ENCODE results near the gene UTP14A.

Gene UTP14A

DNA sequence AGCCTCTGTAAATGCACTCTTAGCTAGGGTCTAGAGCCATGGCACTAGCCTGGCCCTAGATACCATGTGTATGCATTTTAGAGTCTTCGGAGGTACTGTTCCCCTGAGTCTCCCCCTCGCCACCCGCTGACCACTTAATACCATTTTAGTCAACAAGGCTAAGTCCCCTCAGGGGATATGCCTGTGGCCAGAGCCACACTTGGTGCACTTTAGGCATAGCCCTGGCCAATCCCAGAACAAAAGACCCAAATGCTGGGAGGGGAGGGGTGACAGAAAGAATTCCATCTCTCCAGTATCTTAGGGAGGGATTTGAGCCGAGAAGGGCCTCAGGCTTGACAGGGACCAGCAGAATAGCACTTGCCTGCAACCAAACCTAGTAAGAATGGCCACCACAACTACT, 47.9 kb downstream of the UTP14A start:
- DNase-seq (ENCODE audit: low read depth), result no peak

DNA sequence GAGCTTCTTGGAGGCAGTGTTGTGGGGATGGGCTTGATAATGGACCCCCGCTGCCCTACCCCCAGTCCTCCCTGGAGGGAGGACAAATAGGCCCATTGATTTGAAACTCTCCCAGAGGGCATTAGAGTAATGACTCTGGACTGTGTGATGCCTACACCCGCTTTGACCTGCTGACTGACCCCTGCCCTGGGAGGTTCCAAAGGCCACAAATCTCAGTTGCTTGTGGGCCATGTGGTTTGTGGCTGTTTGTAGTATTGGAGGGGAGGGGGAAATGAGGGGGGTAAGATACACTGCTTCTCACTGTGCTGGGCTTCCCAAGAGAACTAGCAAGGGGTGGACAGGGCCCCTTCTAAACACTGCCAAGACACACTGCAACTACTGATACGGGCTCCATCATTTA, 48.8 kb downstream of the UTP14A start:
- no peak for DNase-seq (ENCODE audit: low read depth)

DNA sequence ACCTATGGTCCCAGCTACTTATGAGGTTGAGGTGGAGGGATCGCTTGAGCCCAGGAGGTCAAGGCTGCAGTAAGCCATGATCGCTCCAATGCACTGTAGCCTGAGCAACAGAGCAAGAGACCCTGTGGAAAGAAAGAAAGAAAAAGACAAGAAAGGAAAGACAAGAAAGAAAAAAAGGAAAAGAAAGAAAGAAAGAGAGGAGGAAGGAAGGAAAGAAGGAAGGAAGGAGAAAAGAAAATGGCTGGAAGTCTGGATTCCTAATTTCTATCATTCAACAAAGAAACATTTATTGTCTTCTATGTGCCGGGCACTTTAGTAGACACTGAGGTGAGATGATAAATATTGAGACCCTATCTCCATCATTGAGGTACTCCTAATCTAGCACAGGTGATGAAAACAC, 49.7 kb downstream of the UTP14A start:
- DNase-seq (ENCODE audit: low read depth), result no peak

DNA sequence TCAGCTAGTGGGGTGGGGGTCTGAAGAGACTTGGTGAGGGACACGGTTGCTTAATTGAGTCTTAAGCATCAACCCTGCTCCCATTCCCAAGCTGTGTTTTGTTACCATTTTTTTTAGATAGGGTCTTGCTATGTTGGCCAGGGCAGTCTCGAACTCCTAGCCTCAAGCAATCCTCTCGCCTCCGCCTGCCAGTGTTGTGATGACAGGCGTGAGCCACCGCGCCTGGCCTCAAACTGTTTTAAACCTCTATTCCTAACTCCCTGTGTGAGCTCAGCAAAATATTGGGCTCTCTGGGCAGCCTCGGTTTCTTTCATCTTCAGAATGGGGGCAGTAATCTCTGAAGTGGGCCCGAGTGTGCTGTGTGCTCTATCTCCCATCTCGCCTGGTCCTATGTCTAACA, 50.2 kb downstream of the UTP14A start:
- no peak for DNase-seq (ENCODE audit: low read depth)

DNA sequence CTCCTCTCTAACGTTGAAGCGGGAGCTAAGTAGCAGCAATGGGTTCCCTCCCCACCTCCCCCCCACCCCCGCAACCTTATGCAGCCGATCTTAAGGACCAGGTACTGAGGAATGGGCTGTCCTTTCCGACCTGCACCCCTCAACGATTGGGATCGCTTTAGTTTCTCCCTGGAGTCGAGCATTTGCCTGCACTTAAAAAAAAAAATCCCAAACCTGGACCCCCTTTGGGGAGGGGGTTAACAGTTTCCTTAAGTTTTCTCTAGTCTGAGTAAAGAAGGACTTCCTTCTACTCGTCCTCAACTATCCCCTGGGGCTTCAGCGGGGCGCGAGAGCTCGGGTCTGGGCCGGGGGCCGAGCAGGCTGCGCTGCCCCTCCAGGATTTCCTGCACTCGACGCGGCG, 50.8 kb downstream of the UTP14A start:
- no peak for DNase-seq (ENCODE audit: low read depth)

DNA sequence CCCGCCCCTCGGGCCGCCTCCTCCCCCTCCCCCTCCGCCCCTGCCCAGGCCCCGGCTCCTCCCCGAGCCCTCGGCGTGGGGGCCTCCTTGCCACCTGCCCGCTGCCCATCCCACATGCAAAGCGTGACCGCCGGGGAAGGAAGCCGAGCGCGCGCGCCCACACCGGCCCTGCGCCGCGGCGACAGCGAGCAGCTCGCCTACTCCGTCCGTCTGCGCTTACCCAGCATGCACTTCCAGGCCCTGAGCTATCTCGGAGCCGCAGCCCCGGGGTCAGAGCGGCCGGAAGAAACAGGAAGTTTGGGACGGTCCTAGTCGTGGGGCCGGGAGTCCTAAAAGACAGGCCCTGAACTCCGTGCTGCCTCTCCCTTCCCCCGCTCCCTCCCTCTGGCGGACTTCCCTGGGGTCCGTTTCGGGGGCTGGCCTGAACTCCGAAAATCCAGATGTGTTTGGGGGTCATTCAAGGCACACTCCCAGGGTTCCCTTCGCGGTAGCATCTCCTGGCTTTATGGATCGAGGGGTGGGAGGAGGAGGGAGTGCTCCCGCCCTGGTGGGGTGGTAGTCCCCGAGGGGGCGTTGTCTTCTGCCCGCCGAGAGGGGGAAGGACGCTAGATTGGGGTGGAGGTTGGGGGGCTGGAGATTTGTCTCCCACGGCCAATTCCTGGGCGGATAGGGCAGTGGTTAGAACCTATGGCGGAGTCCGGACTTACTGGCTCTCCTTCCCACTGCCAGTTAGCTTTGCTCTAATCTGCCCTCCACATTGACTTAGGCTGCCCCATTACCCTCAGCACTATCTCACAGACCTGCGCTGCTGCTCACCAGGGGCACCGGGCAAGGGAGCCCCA, 51.5 kb downstream of the UTP14A start:
- no peak for DNase-seq (ENCODE audit: low read depth)

DNA sequence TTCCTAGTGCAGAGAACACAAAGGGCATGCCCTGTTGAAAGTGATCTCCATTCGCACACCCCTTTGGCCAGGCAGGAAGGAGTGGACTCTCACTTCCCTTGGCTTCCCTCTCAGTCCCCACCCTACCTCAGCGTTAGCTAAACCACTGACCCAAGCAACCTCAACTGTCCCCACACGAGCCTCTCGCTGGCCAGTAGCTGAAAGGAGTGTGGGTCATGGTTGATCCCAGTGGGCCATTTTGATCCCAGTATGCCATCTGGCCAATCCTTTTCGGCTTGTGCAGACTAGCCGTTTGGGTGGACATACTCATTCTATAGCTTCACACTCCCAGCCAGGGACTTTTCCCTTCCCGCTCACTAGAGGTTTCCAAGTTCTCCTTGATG, 52.1 kb downstream of the UTP14A start:
- no peak for DNase-seq (ENCODE audit: low read depth)

DNA sequence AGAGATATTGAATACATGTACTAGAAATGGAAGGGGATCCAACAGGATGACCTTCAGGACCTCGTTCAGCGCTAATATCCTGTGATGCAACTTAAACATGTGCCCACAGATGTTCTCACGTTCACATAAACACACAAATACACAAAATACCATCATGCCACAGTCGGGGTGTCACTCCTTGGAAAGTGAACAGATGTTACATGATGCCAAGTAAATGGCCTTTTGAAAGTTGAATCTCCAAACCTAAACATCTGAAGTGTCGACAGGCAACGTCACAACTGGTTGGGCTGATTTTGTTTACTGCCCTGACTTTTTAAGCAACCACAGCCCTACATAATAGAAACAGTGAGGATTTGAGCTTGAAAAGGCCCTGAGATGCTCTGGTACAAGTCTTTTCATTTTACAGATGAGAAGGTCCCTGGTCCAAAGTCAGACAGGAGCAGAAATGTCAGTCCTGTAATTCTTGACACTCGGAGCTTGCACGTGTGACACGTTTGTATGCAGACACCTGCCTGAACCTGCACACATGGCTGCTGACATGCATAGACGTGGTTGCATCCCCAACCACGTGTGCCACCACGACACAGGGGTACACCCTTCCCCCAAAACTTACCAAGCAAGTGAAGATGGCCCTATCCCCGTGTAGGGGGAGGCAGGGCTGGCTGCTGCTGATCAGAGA, 53.0 kb downstream of the UTP14A start:
- no peak for DNase-seq (ENCODE audit: low read depth)

DNA sequence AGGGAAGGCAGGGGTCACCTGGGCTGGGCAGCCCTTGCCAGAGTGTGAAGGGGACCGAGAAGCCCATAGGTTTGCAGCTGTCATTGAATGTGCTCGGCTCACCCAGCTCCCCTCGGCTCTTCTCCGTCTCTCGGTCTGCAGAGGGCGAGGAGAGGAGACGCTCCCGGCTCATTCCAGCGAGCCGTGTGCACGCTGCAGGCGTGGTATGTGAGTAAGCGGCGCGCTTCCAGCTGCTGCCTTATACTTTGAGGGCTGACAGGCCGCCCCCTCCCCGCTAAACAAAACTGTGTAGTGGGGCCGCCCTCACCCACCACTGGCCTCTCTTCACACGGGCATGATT, 53.5 kb downstream of the UTP14A start:
- DNase-seq (ENCODE audit: low read depth), result no peak

DNA sequence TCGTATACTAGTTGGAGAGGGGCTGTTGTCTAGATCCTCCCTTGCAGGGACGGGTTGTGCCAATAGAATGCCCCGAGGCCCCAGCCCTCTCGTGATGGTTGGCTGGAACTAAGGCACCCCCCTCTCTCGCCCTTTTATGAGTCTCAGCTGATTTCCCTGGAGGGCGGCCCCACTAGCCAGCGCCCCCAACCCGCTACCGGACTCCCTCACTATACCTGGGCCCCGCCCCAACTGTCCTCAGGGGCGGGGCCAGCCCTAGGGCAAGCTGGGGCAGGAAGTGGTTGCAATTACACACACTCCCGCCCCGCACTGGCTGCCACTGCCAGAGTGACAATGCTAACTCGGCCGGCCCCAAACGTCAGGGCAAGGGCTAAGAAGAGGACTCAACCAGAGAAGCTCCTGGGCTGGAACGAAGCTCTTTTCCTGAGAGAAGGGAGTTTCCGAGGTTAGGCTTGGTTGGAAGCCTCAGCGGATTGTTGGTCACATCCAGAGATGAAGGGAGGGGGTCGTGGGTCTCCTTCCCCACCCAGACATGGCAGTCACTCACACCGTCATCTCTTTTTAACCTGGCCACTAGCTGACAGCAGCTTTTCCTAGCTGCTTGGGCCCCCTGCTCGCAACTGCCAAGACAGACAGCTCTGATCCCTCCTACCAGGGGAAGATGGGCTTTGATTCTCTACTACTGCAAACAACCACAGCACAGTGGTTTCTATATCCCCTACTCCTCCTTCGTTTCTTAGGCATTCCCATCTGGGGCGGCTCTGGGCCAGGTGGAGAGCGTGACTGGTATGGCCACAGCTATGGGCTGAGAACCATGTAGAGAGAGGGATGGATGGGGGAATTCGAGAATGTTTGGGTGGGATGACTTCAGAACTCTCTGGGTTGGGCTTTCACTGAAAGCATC, 55.5 kb downstream of the UTP14A start:
- no peak for DNase-seq (ENCODE audit: low read depth)

DNA sequence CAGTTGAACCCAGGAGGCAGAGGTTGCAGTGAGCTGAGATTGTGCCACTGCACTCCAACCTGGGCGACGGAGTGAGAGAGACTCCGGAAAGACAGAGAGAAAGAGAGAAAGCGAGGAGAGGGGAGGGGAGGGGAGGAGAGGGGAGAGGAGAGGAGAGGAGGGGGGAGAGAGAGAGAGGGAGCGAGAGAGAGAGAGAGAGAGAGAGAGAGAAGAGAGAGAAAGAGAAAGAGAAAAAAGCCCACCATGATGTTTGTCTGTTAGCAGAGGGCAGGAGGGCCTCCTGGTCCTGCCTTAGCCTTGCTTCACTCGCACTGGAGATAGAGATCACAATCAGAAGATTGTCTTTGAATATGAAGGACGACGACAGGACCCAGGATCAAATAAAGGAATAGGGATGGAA, 57.8 kb downstream of the UTP14A start:
- no peak for DNase-seq (ENCODE audit: low read depth)

DNA sequence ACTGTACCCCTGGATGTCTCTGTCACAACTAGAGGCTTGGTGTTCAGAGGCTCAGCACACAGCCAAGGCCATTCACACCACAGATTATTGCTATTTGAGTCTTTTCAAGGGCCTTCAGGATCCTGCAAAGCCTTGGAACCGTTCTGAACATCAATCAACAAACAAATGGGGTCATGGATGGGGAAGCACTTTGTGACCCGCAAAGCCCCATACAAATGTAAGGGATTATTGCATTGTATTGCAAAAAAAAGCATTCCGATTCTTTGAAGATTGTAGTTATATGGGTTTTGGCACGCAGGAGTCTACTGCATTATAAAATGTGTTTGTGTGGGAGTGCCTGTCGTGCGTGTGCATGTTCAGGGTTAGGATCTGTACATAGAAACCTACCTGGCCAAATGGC, 59.2 kb downstream of the UTP14A start:
- no peak for DNase-seq (ENCODE audit: low read depth)

DNA sequence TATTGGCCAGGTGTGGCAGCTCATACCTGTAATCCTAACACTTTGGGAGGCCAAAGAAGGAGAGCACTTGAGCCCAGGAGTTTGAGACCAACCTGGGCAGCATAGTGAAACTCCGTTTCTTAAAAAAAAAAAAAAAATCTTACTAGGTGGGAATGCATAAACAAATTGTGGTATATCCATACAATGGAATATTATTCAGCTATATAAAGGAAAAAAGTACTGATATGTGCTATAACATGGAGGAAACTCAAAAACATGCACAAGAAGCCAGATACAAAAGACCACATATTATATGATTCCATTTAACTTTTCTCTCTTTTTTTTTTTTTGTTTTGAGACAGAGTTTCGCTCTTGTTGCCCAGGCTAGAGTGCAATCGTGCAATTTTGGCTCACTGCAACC, 63.0 kb downstream of the UTP14A start:
- no peak for DNase-seq (ENCODE audit: low read depth)

DNA sequence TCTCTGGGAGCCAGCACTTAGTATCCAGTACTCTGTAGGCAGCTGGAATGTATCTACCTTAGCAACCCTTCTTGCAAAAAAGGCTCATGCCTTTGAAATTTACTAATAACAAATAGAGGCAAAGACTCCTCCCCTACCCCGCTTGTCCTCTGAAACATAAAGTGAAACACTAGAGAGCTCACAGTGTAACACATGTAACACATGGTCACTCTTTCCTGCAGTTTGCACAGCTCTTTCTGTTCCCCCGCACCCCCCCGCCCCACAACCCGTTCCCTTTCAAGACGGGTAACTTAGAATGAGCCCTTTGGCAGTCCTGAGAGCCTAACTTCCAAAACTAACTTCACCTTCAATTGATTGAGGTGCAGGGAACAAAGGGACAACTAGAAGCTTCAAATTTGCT, 70.5 kb downstream of the UTP14A start:
- no peak for DNase-seq (ENCODE audit: low read depth)
